ENCODE data around the gene MIOX.

GRCh38 chr22:50536226-50536625 lies 49.6 kb downstream of the MIOX start:
- TF ChIP-seq, protein P1, sequence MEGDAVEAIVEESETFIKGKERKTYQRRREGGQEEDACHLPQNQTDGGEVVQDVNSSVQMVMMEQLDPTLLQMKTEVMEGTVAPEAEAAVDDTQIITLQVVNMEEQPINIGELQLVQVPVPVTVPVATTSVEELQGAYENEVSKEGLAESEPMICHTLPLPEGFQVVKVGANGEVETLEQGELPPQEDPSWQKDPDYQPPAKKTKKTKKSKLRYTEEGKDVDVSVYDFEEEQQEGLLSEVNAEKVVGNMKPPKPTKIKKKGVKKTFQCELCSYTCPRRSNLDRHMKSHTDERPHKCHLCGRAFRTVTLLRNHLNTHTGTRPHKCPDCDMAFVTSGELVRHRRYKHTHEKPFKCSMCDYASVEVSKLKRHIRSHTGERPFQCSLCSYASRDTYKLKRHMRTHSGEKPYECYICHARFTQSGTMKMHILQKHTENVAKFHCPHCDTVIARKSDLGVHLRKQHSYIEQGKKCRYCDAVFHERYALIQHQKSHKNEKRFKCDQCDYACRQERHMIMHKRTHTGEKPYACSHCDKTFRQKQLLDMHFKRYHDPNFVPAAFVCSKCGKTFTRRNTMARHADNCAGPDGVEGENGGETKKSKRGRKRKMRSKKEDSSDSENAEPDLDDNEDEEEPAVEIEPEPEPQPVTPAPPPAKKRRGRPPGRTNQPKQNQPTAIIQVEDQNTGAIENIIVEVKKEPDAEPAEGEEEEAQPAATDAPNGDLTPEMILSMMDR (IDR thresholded peaks at IDR 0.05) = no peak
- TF ChIP-seq POLR2A (IDR thresholded peaks at IDR 0.05) = no peak
